Breast epithelium (tissue), 4 donors: Measurements from ENCODE around the gene KIF26B. TPM values are rescaled to one million over a fixed set of nuclear protein-coding genes. Genes with fewer than 3 reads are reported as not detected.

ENCODE experiments used
- DNase-seq, 2 donors: peaks; one replicate each; pipeline ENCODE4 v3.0.0-alpha.2; 2019; ENCODE audit warnings: low spot score in 2 of 2
- H3K27ac ChIP-seq, 2 donors: fragments of 200-600 bp; sonication (generic) in 1 of 2; one replicate each; pipeline ENCODE4 v1.5.1; 2016 to 2019; ENCODE audit warnings: mild to moderate bottlenecking in 1 of 2
- H3K27me3 ChIP-seq, 2 donors: fragments of 200-600 bp; sonication (generic) in 1 of 2; one replicate each; pipeline versions ENCODE4 v1.5.1 to v1.6.0; 2017 to 2019; ENCODE audit warnings: control low read depth in 1 of 2, mild to moderate bottlenecking in 1 of 2
- H3K36me3 ChIP-seq: fragments of 200-600 bp; one replicate; pipeline ENCODE4 v1.5.1; 2019
- H3K4me1 ChIP-seq, 2 donors: fragments of 200-600 bp; sonication (generic); one replicate each; pipeline ENCODE4 v1.5.1; 2016 to 2019; ENCODE audit warnings: control low read depth in 1 of 2
- H3K4me3 ChIP-seq, 3 donors: fragments of 200-600 bp; sonication (generic); 1 replicate in 2 of 3; 2 replicates in 1 of 3; pipeline ENCODE4 v1.5.1; 2016 to 2019; ENCODE audit warnings: mild to moderate bottlenecking in 3 of 3, moderate library complexity in 2 of 3
- H3K9me3 ChIP-seq, 2 donors: fragments of 200-600 bp; sonication (generic) in 1 of 2; one replicate each; pipeline ENCODE4 v1.5.1; 2016 to 2019; ENCODE audit warnings: control low read depth in 1 of 2
- CTCF ChIP-seq, 3 donors: fragments of 450-650 bp; IDR thresholded peaks; one replicate each; pipeline ENCODE4 v1.5.1; 2016 to 2017; ENCODE audit warnings: antibody characterized with exemption in 3 of 3, mild to moderate bottlenecking in 3 of 3, moderate library complexity in 3 of 3
- POLR2A ChIP-seq: fragments of 450-650 bp; IDR thresholded peaks from one replicate; pipeline ENCODE4 v1.6.1; 2016; ENCODE audit warnings: antibody characterized with exemption, mild to moderate bottlenecking, moderate library complexity
- POLR2AphosphoS5 ChIP-seq, 3 donors: sonication (generic); formaldehyde crosslinking; IDR thresholded peaks; one replicate each; pipeline ENCODE4 v1.6.1; 2017; ENCODE audit warnings: antibody characterized with exemption in 3 of 3
- intact Hi-C: fragments of 100-400 bp; cut with DNase I; formaldehyde crosslinking; loops from one replicate; pipeline ENCODE4 v1.15.1; 2023; ENCODE audit warnings: low total_unique reads
- total RNA-seq, 3 donors: library from RNA; depleted of rRNA; stranded (reverse); fragments of >200 nt; gene quantifications; one replicate each; pipeline ENCODE4 v1.1.0, GENCODE V29; 2016

KIF26B gene
- total RNA-seq, 3 donors from 2014 or later = 0.32 to 1.0 (median 0.33) TPM

GRCh38 chr1:245698116-245698515, 543.3 kb downstream of the KIF26B start:
- TF ChIP-seq POLR2AphosphoS5 (IDR thresholded peaks at IDR 0.05) (no peak), POLR2A (no peak), CTCF (IDR thresholded peaks at IDR 0.05) (no peak)
- peaks cover 0 to 8% of the 10 kb centered on the region in 2 donors for H3K9me3 ChIP-seq
- no peak for DNase-seq
- H3K27ac ChIP-seq = no peak overlapping the region
- H3K4me1 ChIP-seq = no peaks in the 10 kb centered on the region
- H3K4me3 ChIP-seq = no peak overlapping the region
- no peaks in the 10 kb centered on the region for H3K36me3 ChIP-seq
- intact Hi-C loops = no loop called here
- no peaks in the 10 kb centered on the region for H3K27me3 ChIP-seq

GRCh38 chr1:245698860-245699259, 544.1 kb downstream of the KIF26B start:
- H3K27me3 ChIP-seq = no peaks in the 10 kb centered on the region
- H3K4me3 ChIP-seq = no peak overlapping the region
- H3K36me3 ChIP-seq = no peaks in the 10 kb centered on the region
- no peaks in the 10 kb centered on the region for H3K4me1 ChIP-seq
- no peak for DNase-seq
- TF ChIP-seq CTCF (IDR thresholded peaks at IDR 0.05) (no peak), POLR2AphosphoS5 (IDR thresholded peaks at IDR 0.05) (no peak), POLR2A (no peak)
- intact Hi-C loops = no loop called here
- peaks cover 0 to 8% of the 10 kb centered on the region in 2 donors for H3K9me3 ChIP-seq
- H3K27ac ChIP-seq = no peak overlapping the region

GRCh38 chr1:245700631-245701030, 545.8 kb downstream of the KIF26B start:
- H3K27me3 ChIP-seq = no peaks in the 10 kb centered on the region
- H3K36me3 ChIP-seq = no peaks in the 10 kb centered on the region
- peaks cover 0 to 8% of the 10 kb centered on the region in 2 donors for H3K9me3 ChIP-seq
- no peaks in the 10 kb centered on the region for H3K4me1 ChIP-seq
- intact Hi-C loops = no loop called here
- no peak overlapping the region for H3K4me3 ChIP-seq
- DNase-seq = no peak
- H3K27ac ChIP-seq = no peak overlapping the region
- TF ChIP-seq POLR2A = no peak
- TF ChIP-seq CTCF (IDR thresholded peaks at IDR 0.05) = no peak
- no peak for TF ChIP-seq POLR2AphosphoS5 (IDR thresholded peaks at IDR 0.05)

- H3K27ac ChIP-seq = no peak overlapping the region
- H3K4me3 ChIP-seq = no peak overlapping the region
- no peaks in the 10 kb centered on the region for H3K36me3 ChIP-seq
- H3K4me1 ChIP-seq = no peaks in the 10 kb centered on the region
- intact Hi-C loops = no loop called here
- TF ChIP-seq POLR2A = no peak
- TF ChIP-seq CTCF (IDR thresholded peaks at IDR 0.05) = no peak
- TF ChIP-seq POLR2AphosphoS5 (IDR thresholded peaks at IDR 0.05) = no peak
- no peak for DNase-seq
- no peaks in the 10 kb centered on the region for H3K9me3 ChIP-seq
- no peaks in the 10 kb centered on the region for H3K27me3 ChIP-seq
These were observed 546.8 kb downstream of the KIF26B start for GRCh38 chr1:245701631-245702030.

GRCh38 chr1:245702346-245702745, 547.6 kb downstream of the KIF26B start:
- no peak for DNase-seq
- Histone ChIP-seq H3K9me3 (no peaks in the 10 kb centered on the region), H3K36me3 (no peaks in the 10 kb centered on the region), H3K4me3 (no peak overlapping the region), H3K4me1 (no peaks in the 10 kb centered on the region), H3K27ac (no peak overlapping the region), H3K27me3 (no peaks in the 10 kb centered on the region)
- TF ChIP-seq POLR2AphosphoS5 (IDR thresholded peaks at IDR 0.05) (no peak), POLR2A (no peak), CTCF (IDR thresholded peaks at IDR 0.05) (no peak)
- intact Hi-C loops = no loop called here
